GM21360 (cell line): ENCODE data around the gene ASAP2.
"Not testable (repeated sequence)": the region's sequence is repeated elsewhere in the genome, so short reads cannot be mapped to it uniquely, and the experiment has no call there.

Experiments
- ATAC-seq: cut with Tn5 transposase; IDR thresholded peaks from one replicate; pipeline ENCODE4 v1.9.1; 2021; ENCODE audit warnings: mild to moderate bottlenecking, moderate library complexity; ENCODE audit not compliant: unreplicated experiment

The ASAP2 gene

GRCh38 chr2:9394816-9395215 is 188.2 kb downstream of the ASAP2 start:
- ATAC-seq, result no peak

- no peak for ATAC-seq
These were observed 190.6 kb downstream of the ASAP2 start for GRCh38 chr2:9397201-9397600.

GRCh38 chr2:9398251-9398650 is 191.6 kb downstream of the ASAP2 start:
- not testable (repeated sequence) for ATAC-seq

GRCh38 chr2:9398881-9399780 is 192.5 kb downstream of the ASAP2 start:
- ATAC-seq, result no peak

- no peak for ATAC-seq
These were observed 193.9 kb downstream of the ASAP2 start for GRCh38 chr2:9400268-9401058.

GRCh38 chr2:9401059-9401547 is 194.5 kb downstream of the ASAP2 start:
- ATAC-seq, result no peak

- no peak for ATAC-seq
These were observed 195.2 kb downstream of the ASAP2 start for GRCh38 chr2:9401646-9402371.

GRCh38 chr2:9403924-9404323 is 197.3 kb downstream of the ASAP2 start:
- no peak for ATAC-seq

- no peak for ATAC-seq
These were observed 197.8 kb downstream of the ASAP2 start for GRCh38 chr2:9404451-9404850.

GRCh38 chr2:9405636-9406035 is 199.0 kb downstream of the ASAP2 start:
- ATAC-seq, result no peak

GRCh38 chr2:9406529-9407362 is 200.1 kb downstream of the ASAP2 start:
- ATAC-seq, result no peak

- ATAC-seq, result no peak
These were observed 200.8 kb downstream of the ASAP2 start for GRCh38 chr2:9407363-9407811.

- ATAC-seq, result no peak
These were observed 202.1 kb downstream of the ASAP2 start for GRCh38 chr2:9408641-9409151.

- no peak for ATAC-seq
These were observed 203.5 kb downstream of the ASAP2 start for GRCh38 chr2:9410108-9410507.

GRCh38 chr2:9412781-9413180 is 206.2 kb downstream of the ASAP2 start:
- no peak for ATAC-seq

- no peak for ATAC-seq
These were observed 209.0 kb downstream of the ASAP2 start for GRCh38 chr2:9415516-9416169.

GRCh38 chr2:9416267-9416961 is 209.8 kb downstream of the ASAP2 start:
- no peak for ATAC-seq

- ATAC-seq, result no peak
These were observed 210.3 kb downstream of the ASAP2 start for GRCh38 chr2:9416962-9417316.

- no peak for ATAC-seq
These were observed 211.1 kb downstream of the ASAP2 start for GRCh38 chr2:9417725-9418124.
